ENCODE measurements around the gene PIGW.

GRCh38 chr17:36501963-36502362, 32.8 kb upstream of the PIGW start:
- no peak for TF ChIP-seq EZH2phosphoT487 (IDR thresholded peaks at IDR 0.05; ENCODE audit: insufficient read depth, low read depth)
- TF ChIP-seq EZH2 (IDR thresholded peaks at IDR 0.05; ENCODE audit: insufficient read depth, poor library complexity, severe bottlenecking) = no peak
